Left cardiac atrium (tissue), 4 donors: ENCODE measurements around the gene SARNP. TPM values are rescaled to one million over a fixed set of nuclear protein-coding genes. Genes with fewer than 3 reads are reported as not detected.
"Not testable (repeated sequence)": the region's sequence is repeated elsewhere in the genome, so short reads cannot be mapped to it uniquely, and the experiment has no call there.

Source experiments
- ATAC-seq, 2 donors: fragments of 200-7000 bp; cut with Tn5 transposase; one replicate each; pipeline ENCODE4 v1.9.1; 2020; ENCODE audit warnings: mild to moderate bottlenecking in 2 of 2, moderate library complexity in 2 of 2
- DNase-seq: peaks from one replicate; pipeline ENCODE4 v3.0.0-alpha.2; 2020
- intact Hi-C, 2 donors: fragments of 100-400 bp; cut with DNase I; formaldehyde crosslinking; loops; one replicate each; pipeline versions ENCODE4 v1.14.1 to v1.15.1; 2022 to 2023
- long read RNA-seq: library from polyadenylated mRNA; unstranded; transcript quantifications from one replicate; pipeline ENCODE4 v2.0.0, GENCODE V29; 2021
- total RNA-seq, 2 donors: library from RNA; stranded (reverse); fragmentation: NEBNext Ultra II Directional; extraction: Animal tissue kit (Norgen Biotek cat#: 25700); gene quantifications; one replicate each; pipeline ENCODE4 v1.2.1, GENCODE V29; 2021
- donor health status: DM: no; HTN: yes; CAD: no.
- donor health status: DM: no; HTN: yes; CAD: no; lungs with severe emphysema.
- donor health status: DM: yes; HTN: yes; CAD: no.
- donor health status: Dilated cardiomyopathy.

SARNP gene, protein sequence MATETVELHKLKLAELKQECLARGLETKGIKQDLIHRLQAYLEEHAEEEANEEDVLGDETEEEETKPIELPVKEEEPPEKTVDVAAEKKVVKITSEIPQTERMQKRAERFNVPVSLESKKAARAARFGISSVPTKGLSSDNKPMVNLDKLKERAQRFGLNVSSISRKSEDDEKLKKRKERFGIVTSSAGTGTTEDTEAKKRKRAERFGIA
- total RNA-seq: 10 to 100 TPM; 42.9 to 50.1 TPM
- long read RNA-seq, transcript SARNP-201 (11 exons, 926 nt): major isoform, 8 of 8 reads
- long read RNA-seq, partial matches to known transcripts: 0 of 8 reads
- long read RNA-seq, other reads (novel, unspliced or antisense): 0 of 8 reads

DNA sequence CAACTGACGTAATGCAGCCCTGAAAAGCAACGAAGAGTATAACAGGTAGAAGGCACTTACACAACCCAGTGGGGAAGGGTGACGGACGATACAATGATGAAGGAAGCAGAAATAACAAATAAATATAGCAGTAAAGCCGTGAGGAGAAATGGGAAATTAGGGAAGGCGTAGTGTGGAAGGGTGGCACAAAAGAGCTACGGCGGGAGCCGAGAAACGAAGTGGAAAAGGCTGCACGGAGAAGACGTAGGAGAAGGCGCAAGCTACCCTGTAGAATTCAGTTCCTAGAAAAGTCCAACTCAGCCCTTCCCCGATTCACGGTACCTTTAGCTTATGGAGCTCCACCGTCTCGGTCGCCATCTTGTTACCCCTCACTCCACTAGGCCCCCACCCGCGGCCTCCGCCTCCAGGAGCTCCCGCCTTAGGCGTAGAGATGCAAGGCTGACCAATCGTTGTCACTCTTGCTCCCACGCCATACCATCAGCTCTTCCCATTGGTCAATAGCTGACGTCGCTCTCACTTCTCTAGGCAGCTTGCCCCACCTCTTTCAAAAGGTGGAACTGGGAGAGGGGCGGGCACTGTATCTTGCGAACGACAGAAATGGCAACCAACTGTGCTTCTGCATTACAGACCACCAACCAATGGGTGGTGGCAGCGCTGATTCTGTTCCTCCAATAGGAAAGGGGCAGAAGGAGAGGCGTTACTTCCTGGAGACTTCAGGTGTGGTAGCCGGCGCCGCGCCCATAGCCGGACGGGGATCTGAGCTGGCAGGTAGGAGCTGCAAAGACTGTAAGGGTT lies at the start of gene SARNP, which contains the start of gene ORMDL2:
SARNP (minus strand) TSS at position 380 of the 795 bp plus-strand sequence; CDS start at position 357, 23 bp downstream.
ORMDL2 (plus strand) TSS at position 697 of the 795 bp plus-strand sequence. CDS start 959 bp downstream, outside the sequence.
- DNase-seq (peak; percentile 97), ATAC-seq (peak; percentile 98 to 99)
- intact Hi-C loops: loop anchor here in 1 of 2 donors (5.0 kb wide), 1 partner anchor 75 kb away; the partner anchor contains the start of gene GDF11

DNA sequence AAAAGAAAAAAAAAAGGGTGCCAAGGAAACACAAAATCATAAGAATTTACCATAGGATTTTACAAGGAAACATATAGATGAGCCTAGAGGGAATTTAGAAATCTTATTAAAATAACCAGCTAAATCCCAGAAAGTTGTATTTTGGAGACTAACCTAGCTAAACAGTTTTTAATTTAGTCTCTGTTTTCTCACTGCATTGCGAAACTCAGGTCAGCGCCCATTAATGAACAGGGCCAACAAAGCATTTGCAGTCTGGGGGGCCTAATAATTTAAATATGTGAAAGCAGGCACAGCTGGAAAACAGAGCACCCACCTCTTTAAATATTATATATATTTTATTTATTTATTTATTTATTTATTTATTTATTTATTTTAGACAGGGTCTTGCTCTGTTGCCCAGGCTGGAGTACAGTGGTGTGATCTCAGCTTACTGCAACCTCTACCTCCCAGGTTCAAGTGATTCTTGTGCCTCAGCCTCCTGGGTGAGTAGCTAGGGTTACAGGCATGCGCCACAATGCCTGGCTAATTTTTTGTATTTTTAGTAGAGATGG lies 49.0 kb upstream of the SARNP start:
- not testable (repeated sequence) for DNase-seq

DNA sequence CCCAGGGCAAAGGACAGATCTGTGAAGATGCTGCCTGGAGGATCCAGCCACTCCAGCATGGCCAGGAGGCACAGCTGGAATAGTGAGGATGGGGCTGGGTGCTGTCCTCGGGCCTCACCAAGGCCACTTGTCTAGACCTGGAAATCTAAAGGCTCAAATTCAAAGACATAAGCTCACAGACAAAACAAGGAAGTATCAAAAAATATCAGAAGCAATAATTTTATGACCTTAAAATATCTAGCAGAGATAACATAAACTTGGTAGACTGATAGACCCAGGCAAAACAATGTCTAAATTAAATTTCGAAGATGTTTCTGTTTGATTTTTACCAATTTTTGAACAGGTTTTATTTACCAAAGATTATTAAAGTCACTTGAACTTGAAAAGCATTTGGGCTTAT lies 47.8 kb upstream of the SARNP start:
- DNase-seq: no peak
- intact Hi-C loops: no loop called here
- ATAC-seq: no peak

More for the DNA sequence above, 49.0 kb upstream of the SARNP start:
- intact Hi-C loops, ATAC-seq: not testable (repeated sequence)

DNA sequence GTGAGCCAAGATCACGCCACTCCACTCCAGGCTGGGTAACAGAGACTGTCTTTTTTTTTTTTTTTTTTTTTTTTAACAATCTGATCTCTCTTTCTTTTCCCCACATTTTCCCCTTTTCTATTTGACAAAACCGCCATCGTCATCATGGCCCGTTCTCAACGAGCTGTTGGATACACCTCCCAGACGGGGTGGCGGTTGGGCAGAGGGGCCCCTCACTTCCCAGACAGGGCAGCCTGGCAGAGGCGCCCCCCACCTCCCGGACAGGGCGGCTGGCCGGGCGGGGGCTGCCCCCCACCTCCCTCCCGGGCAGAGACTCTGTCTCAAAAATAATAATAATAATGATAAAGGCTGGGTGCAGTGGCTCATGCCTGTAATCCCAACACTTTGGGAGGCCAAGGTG lies 45.4 kb upstream of the SARNP start:
- intact Hi-C loops, ATAC-seq, DNase-seq: not testable (repeated sequence)

DNA sequence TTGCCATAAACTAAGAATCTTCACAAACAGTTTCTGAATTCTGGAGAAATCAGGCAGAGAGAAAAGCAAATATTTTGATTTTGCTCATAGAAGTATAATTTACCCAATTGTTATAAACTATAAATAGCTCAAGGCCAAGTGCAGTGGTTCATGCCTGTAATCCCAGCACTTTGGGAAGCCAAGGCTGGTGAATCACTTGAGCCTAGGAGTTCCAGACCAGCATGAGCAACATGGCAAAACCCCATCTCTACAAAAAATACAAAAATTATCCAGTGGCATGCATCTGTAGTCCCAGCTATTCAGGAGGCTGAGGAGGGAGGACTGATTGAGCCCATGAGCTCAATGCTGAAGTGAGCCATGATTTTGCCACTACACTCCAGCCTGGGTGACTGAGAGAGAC lies 44.8 kb upstream of the SARNP start:
- intact Hi-C loops: no loop called here
- ATAC-seq (no peak), DNase-seq (no peak)

DNA sequence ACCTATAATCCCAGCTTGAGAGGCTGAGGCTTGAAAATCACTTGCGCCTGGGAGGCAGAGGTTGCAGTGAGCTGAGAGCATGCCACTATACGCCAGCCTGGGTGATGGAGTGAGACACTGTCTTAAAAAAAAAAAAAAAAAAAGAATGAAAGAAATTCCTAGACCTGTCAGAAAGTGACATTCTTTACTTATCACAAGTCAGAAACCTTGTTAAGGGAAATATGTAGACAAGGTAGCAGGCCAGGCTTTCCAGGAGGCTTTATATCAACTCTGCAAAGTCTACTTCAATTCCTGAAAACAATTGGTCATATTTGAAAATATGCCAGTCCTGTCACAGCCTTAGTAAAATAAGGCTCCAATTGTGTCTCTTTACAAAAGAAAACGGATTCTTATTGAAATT lies 44.3 kb upstream of the SARNP start:
- DNase-seq (no peak), ATAC-seq (no peak)
- intact Hi-C loops: no loop called here

DNA sequence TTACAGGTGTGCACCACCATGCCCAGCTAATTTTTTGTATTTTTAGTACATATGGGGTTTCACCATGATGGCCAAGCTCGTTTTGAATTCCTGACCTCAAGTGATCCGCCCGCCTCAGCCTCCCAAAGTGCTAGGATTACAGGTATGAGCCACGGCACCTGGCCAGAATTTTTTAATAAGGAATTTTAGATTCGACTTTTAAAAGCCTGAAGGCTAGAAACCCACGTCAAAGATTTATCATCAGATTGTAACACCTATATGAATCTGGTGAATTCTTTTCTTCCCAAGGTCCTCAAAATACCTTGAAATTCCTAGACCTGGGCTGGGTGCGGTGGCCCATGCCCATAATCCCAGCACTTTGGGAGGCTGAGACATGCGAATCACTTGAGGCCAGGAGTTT lies 43.9 kb upstream of the SARNP start:
- ATAC-seq: no peak
- intact Hi-C loops: no loop called here
- no peak for DNase-seq

DNA sequence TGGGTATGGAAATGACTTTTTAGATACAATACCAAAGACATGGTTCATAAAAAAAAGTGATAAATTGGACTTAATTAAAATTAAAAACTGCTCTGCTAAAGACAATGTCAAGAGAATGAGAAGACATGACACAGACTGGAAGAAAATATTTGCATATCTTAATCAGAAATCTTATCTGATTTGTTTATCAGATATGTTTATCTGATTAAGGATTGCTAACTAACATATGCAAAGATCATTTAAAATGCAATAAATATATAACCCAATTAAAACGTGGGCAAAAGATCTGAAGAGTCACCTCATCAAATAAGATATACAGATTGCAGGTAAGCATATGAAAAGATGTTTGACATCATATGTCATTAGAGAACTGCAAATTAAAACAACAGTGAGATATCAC lies 35.2 kb upstream of the SARNP start:
- intact Hi-C loops: no loop called here
- ATAC-seq: no peak
- no peak for DNase-seq

DNA sequence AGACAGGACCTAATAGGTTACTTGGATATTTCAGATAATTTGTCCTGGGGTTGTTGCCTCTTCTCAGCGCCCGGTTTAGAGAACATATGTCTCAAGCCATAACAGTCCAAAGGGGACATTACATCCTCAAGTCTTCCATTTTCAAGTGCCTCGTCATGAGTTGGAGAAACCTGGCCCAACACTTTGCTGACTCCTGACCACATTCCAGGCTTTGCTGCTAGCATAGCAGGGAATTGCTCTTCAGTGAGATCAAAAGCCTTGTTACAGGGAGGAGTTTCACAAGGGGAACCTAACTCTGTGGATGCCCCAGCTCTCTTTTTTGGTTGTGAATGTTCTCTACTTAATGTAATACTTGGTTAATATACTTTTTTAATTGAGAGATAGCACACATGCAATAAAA lies 33.4 kb upstream of the SARNP start:
- intact Hi-C loops: no loop called here
- ATAC-seq: no peak
- no peak for DNase-seq

DNA sequence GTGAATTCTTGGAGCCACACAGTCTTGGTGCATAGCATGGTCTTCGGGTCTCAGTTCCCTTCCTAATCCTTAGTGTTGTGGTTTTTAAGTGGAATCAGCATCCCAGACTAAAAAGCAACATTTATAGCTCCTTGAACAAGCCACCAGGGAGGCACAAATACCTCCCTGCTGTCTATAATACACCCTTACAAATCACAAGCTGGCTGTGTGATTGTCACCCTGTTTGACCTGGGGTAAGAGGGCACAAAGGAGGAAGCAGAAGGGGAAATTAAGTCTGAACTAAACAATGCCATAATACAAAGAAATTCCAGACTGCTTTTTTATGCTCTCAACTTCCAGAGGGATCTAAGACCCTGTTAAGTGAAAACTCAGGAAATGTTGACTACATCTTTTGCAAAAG lies 32.9 kb upstream of the SARNP start:
- ATAC-seq: no peak
- no peak for DNase-seq
- intact Hi-C loops: no loop called here

DNA sequence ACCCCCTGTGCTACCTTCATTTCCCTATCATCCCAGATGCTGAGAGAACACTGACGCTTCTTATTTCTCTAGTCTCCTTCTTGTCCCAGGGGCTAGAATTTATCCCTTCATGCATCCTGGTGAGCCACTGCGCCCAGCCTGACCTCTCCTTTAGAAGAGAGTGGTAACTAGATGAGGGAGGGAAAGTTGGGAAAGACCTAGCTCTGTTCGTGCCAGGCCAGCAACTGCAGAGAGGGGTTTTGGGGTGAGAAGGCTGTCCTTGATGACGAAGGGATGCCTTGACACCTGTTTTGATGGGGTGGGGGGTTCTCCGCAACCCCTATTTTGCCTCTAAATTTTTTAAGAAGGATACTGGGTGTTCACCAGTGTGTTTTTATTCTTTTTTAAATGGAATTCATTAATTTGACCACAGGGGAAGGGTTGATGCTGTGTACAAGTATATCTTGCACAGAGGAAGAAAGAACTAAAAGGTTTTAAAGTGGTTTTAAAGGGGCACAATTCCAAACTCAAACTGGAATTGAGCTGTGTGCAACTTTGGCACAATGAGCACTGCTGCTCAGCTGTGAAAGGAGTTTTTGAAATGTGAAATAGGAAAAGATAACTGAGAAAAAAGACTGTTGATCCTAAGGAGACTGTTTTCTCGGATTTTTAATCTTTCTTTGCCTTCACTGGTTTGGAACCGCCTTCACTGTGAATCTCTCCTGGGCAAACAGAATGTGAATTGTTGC lies 32.3 kb upstream of the SARNP start:
- no peak for ATAC-seq
- no peak for DNase-seq
- intact Hi-C loops: no loop called here

DNA sequence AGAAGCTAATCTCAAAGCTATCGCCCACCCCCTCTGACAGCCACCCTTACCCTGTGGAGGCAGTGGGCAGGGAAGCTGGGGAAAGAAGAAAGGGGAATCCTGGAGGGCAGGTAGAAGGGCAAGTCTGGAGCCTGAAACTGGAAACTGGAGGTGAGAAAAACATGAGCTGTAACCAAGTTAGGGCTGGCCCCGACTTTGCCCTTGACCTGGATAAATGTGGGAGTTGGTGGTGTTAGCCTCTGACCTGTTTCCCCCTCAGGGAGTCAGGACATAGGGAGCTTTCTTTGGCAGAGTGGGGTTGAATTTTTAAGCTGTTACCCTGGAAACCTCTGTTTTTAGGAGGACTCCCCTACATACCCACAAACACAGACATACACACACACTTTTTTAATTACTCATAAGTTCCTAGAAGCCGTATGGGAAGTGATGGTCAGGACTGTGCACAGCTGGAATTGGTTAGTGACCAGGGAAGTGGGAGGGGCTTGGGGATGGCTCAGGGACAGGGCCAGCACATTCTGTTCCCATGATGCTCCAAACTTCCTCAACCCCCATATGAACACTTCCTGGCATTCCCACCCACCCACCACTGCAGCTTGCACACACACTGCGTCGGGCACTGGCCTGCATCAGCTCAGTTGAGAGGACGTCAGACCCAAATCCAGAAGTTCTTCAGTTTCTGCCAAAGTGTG lies 30.2 kb upstream of the SARNP start:
- intact Hi-C loops: loop anchor here in 1 of 2 donors (2.0 kb wide), 1 partner anchor 17 kb away; no protein-coding TSS in a partner anchor
- ATAC-seq (peak; percentile 95 to 97), DNase-seq (peak; percentile 95)

DNA sequence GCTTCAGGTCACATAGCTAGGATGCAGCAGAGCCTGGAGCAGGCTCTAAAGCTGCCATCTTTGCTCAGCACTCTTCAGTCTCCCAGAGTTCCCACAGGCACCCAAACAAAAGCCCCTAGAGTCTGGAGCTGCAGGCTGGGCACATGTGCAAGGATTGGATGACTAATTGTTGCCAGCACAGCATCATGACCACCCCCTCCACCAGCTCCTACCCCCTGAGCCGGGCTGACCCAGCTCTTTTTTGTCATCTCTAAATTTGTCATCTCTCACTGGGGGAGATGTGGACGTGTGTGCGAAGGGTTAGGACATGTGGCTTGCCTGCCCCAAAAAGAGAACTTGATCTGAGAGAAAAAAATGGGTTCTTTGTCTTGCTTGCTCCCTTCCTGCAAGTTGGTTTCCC lies 29.5 kb upstream of the SARNP start:
- intact Hi-C loops: loop anchor here in 1 of 2 donors (2.0 kb wide), 1 partner anchor 16 kb away; no protein-coding TSS in a partner anchor

DNA sequence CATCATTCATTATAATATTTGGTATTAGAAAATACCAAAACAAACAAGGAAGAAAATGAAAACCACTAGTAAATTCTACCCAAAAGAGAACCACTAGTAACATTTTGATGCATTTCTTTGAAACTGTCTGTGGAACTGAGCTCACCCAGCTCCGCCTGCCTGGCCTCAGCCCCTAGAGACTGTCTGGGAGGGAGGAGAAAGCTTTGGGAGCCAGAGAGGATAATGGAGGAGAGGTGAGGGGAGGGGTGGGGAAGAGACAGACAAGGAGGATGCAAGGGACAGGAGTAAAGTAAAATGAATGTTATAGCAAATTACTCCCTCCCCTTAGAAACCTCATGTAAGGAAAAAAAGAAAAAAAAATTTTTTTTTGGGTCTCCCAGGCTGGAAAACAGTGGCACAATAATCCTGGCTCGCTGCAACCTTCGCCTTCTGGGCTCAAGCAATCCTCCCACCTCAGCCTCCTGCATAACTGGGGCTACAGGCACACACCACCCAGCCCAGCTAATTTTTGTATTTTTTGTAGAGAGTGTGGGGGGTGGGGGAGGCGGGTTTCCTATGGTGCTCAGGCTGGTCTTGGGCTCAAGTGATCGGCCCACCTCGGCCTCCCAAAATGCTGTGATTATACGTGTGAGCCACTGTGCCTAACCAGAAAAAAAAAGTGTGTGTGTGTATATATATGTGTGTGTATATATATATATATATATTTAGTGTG lies 28.4 kb upstream of the SARNP start:
- intact Hi-C loops: loop anchor here in 1 of 2 donors (2.0 kb wide), 1 partner anchor 15 kb away; no protein-coding TSS in a partner anchor
- no peak for DNase-seq
- ATAC-seq: no peak

More for the DNA sequence above, 29.5 kb upstream of the SARNP start:
- ATAC-seq (peak in 1 of 2 donors; percentile 40), DNase-seq (peak; percentile 57)

DNA sequence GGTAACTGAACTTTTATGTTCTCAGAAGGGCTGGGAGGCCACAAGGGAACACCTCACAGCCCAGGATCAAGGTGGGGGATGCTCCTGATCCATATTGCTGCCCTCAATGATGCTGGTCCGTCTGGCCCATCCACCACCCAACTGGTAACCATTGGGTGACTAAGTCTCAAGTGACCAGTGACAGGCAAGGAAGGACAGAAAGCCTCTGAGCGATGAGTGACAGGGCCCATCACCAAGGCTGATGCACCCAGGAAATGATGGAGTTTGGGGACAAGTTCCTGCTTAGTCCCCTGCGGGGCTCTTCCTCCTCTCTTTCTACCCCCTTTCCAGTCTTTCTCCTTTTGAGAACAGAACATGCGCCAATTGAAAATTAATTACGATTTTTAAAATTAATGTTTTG lies 27.8 kb upstream of the SARNP start:
- DNase-seq (no peak), ATAC-seq (no peak)
- intact Hi-C loops: no loop called here

DNA sequence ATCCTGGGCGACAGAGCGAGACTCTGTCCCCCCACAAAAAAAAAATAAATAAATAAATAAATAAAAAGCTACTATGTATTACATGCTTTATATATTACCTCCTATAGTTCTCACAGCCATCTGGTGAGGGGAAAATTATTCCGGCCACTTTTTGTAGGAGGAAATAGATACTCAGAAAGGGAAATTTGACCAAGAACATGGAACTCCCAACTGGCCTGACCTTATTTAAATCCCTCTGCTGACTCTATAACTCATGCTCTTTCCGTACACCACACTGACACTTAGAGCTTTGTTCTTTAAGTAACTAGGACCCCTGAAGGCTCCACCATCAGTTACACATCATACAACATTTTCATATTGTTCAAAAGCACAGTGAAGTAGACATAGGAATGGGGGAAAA lies 27.4 kb upstream of the SARNP start:
- no peak for DNase-seq
- intact Hi-C loops: no loop called here
- ATAC-seq: no peak

DNA sequence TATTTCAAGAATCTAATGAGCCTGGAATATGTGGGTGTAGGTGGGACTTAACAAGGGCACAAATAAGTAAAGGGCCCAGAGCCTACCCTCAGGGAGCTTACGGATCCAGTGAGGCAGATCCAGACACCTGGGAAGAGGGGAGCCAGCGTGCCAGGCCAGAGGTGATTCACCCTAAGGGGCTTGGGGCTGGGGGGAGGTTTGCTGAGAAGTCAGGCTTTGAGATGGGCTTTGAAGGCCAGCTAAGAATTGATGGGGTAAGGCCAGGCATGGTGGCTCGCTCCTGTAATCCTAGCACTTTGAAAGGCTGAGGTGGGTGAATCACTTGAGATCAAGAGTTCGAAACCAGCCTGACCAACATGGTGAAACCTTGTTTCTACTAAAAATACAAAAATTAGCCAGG lies 25.9 kb upstream of the SARNP start:
- DNase-seq (no peak), ATAC-seq (no peak)
- intact Hi-C loops: no loop called here
